Neural cell (in vitro differentiated cells): Measurements from ENCODE around the gene COX4I1.

Source experiments
- EP300 ChIP-seq: fragments of 450-650 bp; conservative IDR thresholded peaks from 2 replicates; pipeline ENCODE4 v1.6.1; 2014; ENCODE audit warnings: antibody characterized with exemption, mild to moderate bottlenecking, moderate library complexity; ENCODE audit not compliant: poor library complexity, severe bottlenecking
- EZH2 ChIP-seq: fragments of 200-600, 300-800 bp; shearing (Covaris generic), sonication (generic); IDR thresholded peaks from 2 replicates; pipeline ENCODE4 v1.6.1; 2014; ENCODE audit warnings: antibody characterized with exemption, low read length, borderline replicate concordance, mild to moderate bottlenecking; ENCODE audit not compliant: insufficient read depth, poor library complexity, severe bottlenecking
- RAD21 ChIP-seq: fragments of 450-650 bp; conservative IDR thresholded peaks from 2 replicates; pipeline ENCODE4 v1.6.1; 2014; ENCODE audit warnings: antibody characterized with exemption, mild to moderate bottlenecking, moderate library complexity
- TF ChIP-seq, protein P1 (sequence below): fragments of 450-650 bp; IDR thresholded peaks from 2 replicates; pipeline ENCODE4 v1.5.1; 2014; ENCODE audit warnings: antibody characterized with exemption, mild to moderate bottlenecking, moderate library complexity; ENCODE audit not compliant: poor library complexity, severe bottlenecking

DNA sequence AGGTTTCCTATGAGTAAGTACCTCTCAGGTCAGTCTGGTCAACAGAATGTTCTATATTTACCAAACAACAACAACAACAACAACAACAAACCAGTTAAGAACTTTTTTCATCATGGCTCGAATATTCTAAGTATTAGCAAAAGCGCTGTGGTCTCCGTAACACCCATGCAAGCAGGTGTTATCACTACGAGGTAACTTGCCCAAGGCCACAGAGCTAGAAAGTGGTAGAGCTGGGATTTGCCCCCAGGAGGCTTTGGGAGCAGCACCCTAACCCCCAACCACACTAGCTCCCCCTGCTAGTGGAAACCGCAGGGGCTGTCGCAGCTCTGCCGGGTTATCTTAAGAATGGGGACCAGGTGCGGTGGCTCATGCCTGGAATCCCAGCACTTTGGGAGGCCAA lies 24.7 kb upstream of the COX4I1 start:
- TF ChIP-seq EZH2 (no peak), EP300 (no peak), RAD21 (no peak)
- TF ChIP-seq, protein P1, sequence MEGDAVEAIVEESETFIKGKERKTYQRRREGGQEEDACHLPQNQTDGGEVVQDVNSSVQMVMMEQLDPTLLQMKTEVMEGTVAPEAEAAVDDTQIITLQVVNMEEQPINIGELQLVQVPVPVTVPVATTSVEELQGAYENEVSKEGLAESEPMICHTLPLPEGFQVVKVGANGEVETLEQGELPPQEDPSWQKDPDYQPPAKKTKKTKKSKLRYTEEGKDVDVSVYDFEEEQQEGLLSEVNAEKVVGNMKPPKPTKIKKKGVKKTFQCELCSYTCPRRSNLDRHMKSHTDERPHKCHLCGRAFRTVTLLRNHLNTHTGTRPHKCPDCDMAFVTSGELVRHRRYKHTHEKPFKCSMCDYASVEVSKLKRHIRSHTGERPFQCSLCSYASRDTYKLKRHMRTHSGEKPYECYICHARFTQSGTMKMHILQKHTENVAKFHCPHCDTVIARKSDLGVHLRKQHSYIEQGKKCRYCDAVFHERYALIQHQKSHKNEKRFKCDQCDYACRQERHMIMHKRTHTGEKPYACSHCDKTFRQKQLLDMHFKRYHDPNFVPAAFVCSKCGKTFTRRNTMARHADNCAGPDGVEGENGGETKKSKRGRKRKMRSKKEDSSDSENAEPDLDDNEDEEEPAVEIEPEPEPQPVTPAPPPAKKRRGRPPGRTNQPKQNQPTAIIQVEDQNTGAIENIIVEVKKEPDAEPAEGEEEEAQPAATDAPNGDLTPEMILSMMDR: no peak
